Measurements from ENCODE around the gene MUS81.

MUS81 gene

DNA sequence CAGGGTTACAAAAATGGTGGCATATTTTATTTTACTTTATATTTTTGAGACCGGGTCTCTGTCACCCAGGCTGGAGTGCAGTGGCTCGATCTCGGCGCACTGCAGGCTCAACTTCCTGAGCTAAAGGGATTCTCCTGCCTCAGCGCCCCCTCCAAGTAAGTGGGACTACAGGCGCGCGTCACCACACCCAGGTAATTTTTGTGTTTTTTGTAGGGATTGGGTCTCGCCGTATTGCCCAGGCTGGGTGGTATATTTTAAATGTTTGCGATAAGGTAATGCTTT is 40.6 kb downstream of the MUS81 start:
- no peak overlapping the region for H3K4me3 ChIP-seq (ENCODE audit: low read depth in 1 of 2, low read length in 2 of 2)

DNA sequence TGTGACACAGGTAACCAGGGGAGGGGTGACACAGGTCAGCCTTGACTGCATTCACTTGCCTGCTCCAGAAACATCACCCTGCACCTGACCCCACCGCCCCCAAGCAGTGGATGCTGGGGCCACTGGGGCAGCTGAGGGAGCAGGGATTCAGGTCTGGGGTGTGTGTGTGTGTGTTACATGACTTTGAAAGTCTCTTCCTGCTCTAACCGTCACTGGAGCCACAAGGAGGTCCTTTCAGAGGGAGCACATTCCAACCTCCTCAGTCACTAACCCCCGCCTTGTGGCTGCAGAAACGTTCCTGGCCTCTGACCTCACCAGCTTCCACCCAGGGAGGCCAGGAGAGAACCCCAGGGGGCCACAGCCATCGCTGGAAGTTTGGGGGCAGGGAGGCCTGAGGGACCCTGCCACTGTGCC is 42.8 kb downstream of the MUS81 start:
- peaks cover 23% of the 10 kb centered on the region for H3K4me1 ChIP-seq (ENCODE audit: insufficient read depth, low read length)
- H3K4me2 ChIP-seq (ENCODE audit: insufficient read depth, low read length) = no peak overlapping the region
- H3K79me2 ChIP-seq (ENCODE audit: insufficient read depth, low read length) = no peaks in the 10 kb centered on the region
- H2AFZ ChIP-seq (ENCODE audit: low read depth, low read length) = no peak overlapping the region
- DNase-seq (no peak), ATAC-seq (ENCODE audit: insufficient read depth, low read depth) (no peak)
- H3K4me3 ChIP-seq (ENCODE audit: low read depth in 1 of 2, low read length in 2 of 2) = no peak overlapping the region
- TF ChIP-seq, protein P1, sequence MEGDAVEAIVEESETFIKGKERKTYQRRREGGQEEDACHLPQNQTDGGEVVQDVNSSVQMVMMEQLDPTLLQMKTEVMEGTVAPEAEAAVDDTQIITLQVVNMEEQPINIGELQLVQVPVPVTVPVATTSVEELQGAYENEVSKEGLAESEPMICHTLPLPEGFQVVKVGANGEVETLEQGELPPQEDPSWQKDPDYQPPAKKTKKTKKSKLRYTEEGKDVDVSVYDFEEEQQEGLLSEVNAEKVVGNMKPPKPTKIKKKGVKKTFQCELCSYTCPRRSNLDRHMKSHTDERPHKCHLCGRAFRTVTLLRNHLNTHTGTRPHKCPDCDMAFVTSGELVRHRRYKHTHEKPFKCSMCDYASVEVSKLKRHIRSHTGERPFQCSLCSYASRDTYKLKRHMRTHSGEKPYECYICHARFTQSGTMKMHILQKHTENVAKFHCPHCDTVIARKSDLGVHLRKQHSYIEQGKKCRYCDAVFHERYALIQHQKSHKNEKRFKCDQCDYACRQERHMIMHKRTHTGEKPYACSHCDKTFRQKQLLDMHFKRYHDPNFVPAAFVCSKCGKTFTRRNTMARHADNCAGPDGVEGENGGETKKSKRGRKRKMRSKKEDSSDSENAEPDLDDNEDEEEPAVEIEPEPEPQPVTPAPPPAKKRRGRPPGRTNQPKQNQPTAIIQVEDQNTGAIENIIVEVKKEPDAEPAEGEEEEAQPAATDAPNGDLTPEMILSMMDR (IDR thresholded peaks at IDR 0.05; ENCODE audit: borderline replicate concordance, extremely low read depth, low read length, poor library complexity, severe bottlenecking) = no peak
- TF ChIP-seq EZH2 (IDR thresholded peaks at IDR 0.05; ENCODE audit: borderline replicate concordance, low read depth, low read length, severe bottlenecking) = no peak
- H3K9me3 ChIP-seq (ENCODE audit: insufficient read depth, low read length, severe bottlenecking) = no peaks in the 10 kb centered on the region
- H4K20me1 ChIP-seq (ENCODE audit: insufficient read depth, low read length) = 0 out of 2 replicates have a peak, but pooled peaks cover 5% of the 10 kb centered on the region
- no peak overlapping the region for H3K9ac ChIP-seq (ENCODE audit: low read depth, low read length)
- H3K27ac ChIP-seq (ENCODE audit: low read length) = no peak overlapping the region
- H3K36me3 ChIP-seq (ENCODE audit: insufficient read depth, low read length) = no peaks in the 10 kb centered on the region
- H3K27me3 ChIP-seq (ENCODE audit: insufficient read depth, low read length, poor library complexity) = peaks cover 47% of the 10 kb centered on the region

More for the DNA sequence above, 40.6 kb downstream of the MUS81 start:
- Histone ChIP-seq H3K4me2 (ENCODE audit: insufficient read depth, low read length) (no peak overlapping the region), H3K27ac (ENCODE audit: low read length) (no peak overlapping the region), H2AFZ (ENCODE audit: low read depth, low read length) (no peak overlapping the region), H3K4me1 (ENCODE audit: insufficient read depth, low read length) (peaks cover 23% of the 10 kb centered on the region), H3K79me2 (ENCODE audit: insufficient read depth, low read length) (no peaks in the 10 kb centered on the region), H4K20me1 (ENCODE audit: insufficient read depth, low read length) (0 out of 2 replicates have a peak, but pooled peaks cover 5% of the 10 kb centered on the region), H3K36me3 (ENCODE audit: insufficient read depth, low read length) (no peaks in the 10 kb centered on the region), H3K9ac (ENCODE audit: low read depth, low read length) (no peak overlapping the region), H3K27me3 (ENCODE audit: insufficient read depth, low read length, poor library complexity) (peaks cover 46% of the 10 kb centered on the region), H3K9me3 (ENCODE audit: insufficient read depth, low read length, severe bottlenecking) (no peaks in the 10 kb centered on the region)
- DNase-seq (no peak), ATAC-seq (ENCODE audit: insufficient read depth, low read depth) (no peak)
- TF ChIP-seq EZH2 (IDR thresholded peaks at IDR 0.05; ENCODE audit: borderline replicate concordance, low read depth, low read length, severe bottlenecking) = no peak
- TF ChIP-seq, protein P1 (IDR thresholded peaks at IDR 0.05; ENCODE audit: borderline replicate concordance, extremely low read depth, low read length, poor library complexity, severe bottlenecking) = no peak

DNA sequence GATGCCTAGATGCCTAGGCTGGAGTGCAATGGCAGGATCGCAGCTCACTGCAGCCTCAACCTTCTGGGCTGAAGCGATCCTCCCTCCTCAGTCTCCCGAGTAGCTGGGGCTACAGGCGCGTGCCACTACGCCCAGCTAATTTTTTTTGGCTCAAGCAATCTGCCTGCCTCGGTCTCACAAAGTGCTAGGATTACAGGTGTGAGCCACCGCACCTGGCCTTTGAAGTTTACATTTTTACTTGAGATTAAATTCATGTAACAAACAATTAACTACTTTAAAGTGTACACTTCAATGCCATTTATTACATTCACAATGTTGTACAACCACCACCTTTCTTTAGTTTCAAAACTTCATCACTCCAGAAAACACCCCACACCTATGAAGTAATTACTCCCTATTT is 43.5 kb downstream of the MUS81 start:
- DNase-seq (no peak), ATAC-seq (ENCODE audit: insufficient read depth, low read depth) (no peak)
- Histone ChIP-seq H3K4me2 (ENCODE audit: insufficient read depth, low read length) (no peak overlapping the region), H3K27me3 (ENCODE audit: insufficient read depth, low read length, poor library complexity) (peaks cover 43% of the 10 kb centered on the region), H4K20me1 (ENCODE audit: insufficient read depth, low read length) (0 out of 2 replicates have a peak, but pooled peaks cover 5% of the 10 kb centered on the region), H3K27ac (ENCODE audit: low read length) (no peak overlapping the region), H3K36me3 (ENCODE audit: insufficient read depth, low read length) (no peaks in the 10 kb centered on the region), H3K79me2 (ENCODE audit: insufficient read depth, low read length) (no peaks in the 10 kb centered on the region), H3K4me3 (ENCODE audit: low read depth in 1 of 2, low read length in 2 of 2) (no peak overlapping the region), H2AFZ (ENCODE audit: low read depth, low read length) (no peak overlapping the region), H3K9ac (ENCODE audit: low read depth, low read length) (no peak overlapping the region), H3K4me1 (ENCODE audit: insufficient read depth, low read length) (peaks cover 19% of the 10 kb centered on the region), H3K9me3 (ENCODE audit: insufficient read depth, low read length, severe bottlenecking) (no peaks in the 10 kb centered on the region)
- TF ChIP-seq EZH2 (IDR thresholded peaks at IDR 0.05; ENCODE audit: borderline replicate concordance, low read depth, low read length, severe bottlenecking) = no peak
- TF ChIP-seq, protein P1 (IDR thresholded peaks at IDR 0.05; ENCODE audit: borderline replicate concordance, extremely low read depth, low read length, poor library complexity, severe bottlenecking) = no peak

DNA sequence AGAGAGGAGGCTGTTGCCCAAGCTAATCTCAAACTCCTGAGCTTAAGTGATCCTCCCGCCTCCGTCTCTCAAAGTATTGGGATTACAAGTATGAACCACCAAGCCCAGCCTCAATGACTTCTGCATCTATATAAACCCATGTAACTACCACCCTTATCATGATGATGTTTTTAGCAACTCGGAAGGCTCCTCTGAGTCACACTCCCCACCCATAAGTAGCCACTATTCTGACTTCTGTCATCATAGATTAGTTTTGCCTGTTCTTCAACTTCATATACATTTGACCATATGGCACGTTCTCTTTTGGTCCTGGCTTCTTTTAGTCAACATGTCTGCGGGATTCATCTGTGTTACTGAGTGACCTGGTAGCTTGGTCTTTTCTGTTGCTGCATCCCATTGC is 46.4 kb downstream of the MUS81 start:
- TF ChIP-seq EZH2 (IDR thresholded peaks at IDR 0.05; ENCODE audit: borderline replicate concordance, low read depth, low read length, severe bottlenecking) = no peak
- TF ChIP-seq, protein P1 (IDR thresholded peaks at IDR 0.05; ENCODE audit: borderline replicate concordance, extremely low read depth, low read length, poor library complexity, severe bottlenecking) = no peak
- peaks cover 14% of the 10 kb centered on the region for H3K27me3 ChIP-seq (ENCODE audit: insufficient read depth, low read length, poor library complexity)
- no peaks in the 10 kb centered on the region for H3K79me2 ChIP-seq (ENCODE audit: insufficient read depth, low read length)
- peaks cover 6% of the 10 kb centered on the region for H3K4me1 ChIP-seq (ENCODE audit: insufficient read depth, low read length)
- no peaks in the 10 kb centered on the region for H3K36me3 ChIP-seq (ENCODE audit: insufficient read depth, low read length)
- DNase-seq (no peak), ATAC-seq (ENCODE audit: insufficient read depth, low read depth) (no peak)
- H3K4me2 ChIP-seq (ENCODE audit: insufficient read depth, low read length) = no peak overlapping the region
- H4K20me1 ChIP-seq (ENCODE audit: insufficient read depth, low read length) = no peaks in the 10 kb centered on the region
- H3K4me3 ChIP-seq (ENCODE audit: low read depth in 1 of 2, low read length in 2 of 2) = no peak overlapping the region
- no peak overlapping the region for H2AFZ ChIP-seq (ENCODE audit: low read depth, low read length)
- H3K27ac ChIP-seq (ENCODE audit: low read length) = no peak overlapping the region
- H3K9me3 ChIP-seq (ENCODE audit: insufficient read depth, low read length, severe bottlenecking) = no peaks in the 10 kb centered on the region
- H3K9ac ChIP-seq (ENCODE audit: low read depth, low read length) = no peak overlapping the region
